Stimulated activated CD4-positive, alpha-beta T cell treated with anti-CD3 and anti-CD28 coated beads, Interleukin-15, amount 100 ng/mL, for 1 hour (primary cell): Measurements from ENCODE around the gene PPP1R15B.
"Not testable (repeated sequence)": the region's sequence is repeated elsewhere in the genome, so short reads cannot be mapped to it uniquely, and the experiment has no call there.

Experiments used
- DNase-seq, 2 donors: peaks; one replicate each; pipeline ENCODE4 v3.0.0-alpha.2; 2020; ENCODE audit warnings: low read depth in 1 of 2, low spot score in 1 of 2

The PPP1R15B gene

DNA sequence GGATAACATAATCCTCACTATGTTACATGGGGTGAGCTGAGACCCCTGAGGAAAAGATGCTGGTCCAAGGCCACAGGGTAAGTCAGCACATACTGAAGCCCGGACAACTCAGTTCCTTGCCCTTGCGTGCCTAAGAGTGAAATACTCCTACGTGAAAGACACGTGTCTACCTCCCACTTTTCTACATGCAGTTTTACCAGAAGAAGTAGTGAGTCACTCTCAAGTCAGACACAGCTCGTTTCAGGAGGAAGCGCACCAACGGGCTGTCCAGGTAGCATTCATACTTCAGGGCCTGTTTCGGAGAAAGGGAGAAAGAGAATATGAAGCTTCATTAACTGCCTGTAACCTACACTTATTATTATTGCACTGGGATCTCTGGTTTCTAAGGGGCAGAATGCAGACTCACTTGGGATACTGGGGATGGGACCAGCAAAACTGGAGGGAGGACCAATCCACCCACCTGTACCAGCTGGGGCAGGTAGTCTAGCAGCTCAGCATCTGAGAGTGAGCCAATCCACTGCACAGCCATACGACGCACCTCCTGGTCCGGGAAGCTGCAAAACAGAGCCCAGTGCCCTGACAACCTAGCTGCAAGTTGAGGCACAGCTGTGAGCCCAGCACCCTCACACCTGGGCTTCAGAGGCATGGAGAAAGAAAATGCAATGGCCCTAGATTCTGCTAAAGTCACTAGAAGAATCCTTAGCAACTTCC, 32.4 kb upstream of the PPP1R15B start:
- no peak for DNase-seq

DNA sequence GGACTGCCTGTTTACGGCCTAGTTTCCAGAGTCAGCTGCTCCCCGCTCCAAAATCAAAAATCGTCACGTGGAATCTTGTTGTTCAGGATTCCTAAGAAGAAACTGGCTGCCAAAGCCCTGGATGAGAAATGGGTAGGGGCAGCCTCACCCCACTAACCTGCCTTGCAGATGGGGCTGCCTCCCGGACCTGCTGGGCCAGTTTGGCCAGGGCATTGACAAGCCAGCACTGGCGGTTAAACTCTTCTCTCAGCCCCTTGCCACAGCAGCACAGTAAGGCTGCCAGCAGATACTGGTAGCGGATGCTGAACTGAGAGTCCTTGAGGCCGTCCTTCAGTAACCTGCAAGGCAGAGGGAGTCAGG, 31.6 kb upstream of the PPP1R15B start:
- no peak for DNase-seq

DNA sequence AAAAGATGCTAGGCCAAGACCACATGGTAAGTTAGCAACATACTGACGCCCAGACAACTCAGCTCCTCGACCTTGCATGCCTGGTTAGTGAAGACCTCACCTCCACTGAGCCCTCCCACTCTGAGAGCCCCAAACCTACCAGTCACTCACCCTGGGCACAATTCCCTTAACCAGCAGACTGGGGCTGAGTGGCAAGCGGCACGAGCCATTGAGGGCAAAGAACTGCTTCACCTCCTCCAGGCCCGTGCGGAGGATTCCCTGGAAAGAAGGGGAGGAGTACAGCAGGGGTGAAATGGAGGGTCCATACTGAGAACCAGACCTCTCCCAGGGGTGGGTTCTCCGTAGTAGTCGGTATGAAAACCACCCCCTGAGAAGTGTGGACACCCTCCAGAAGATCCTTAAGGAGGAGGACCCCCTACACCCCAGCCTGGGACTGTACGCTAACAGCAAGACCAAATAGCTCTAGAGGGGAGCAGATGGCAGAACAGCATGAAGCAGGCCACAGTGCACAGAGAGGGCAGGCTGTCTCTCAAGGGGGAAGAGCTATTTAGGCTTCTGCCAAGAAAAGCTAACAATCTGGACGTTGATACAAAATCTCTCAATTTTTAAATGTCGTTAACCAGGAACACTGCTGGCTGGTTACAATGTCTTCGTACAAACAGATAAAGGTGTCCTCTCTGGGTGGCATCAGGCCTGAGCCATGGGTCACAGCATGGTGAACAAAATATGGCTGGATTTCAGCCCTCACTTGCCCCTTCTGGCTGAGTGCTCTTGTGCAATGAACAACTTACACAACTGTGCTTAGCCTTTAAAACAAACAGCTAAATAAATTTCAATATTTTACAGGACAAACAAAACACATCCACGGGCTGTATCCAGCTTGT, 31.0 kb upstream of the PPP1R15B start:
- DNase-seq = no peak

DNA sequence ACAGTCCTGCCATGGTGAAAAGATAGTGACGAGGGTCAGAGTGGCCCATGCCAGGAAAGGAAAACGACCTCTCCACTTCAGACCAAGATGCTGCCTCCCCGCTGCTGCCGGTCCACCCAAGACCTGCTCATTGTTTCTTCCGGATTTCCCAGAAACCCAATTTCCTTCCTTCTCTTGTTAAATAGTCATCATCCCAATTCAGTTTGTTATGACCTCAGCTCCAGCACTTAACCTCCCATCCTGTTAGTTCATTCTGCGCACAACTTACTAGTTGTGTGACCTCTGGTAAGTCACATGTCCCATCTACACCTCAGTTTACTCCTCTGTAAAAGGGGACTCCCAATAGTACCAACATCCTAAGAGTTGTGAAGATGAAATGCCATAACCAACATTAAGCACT, 29.9 kb upstream of the PPP1R15B start:
- DNase-seq = no peak

DNA sequence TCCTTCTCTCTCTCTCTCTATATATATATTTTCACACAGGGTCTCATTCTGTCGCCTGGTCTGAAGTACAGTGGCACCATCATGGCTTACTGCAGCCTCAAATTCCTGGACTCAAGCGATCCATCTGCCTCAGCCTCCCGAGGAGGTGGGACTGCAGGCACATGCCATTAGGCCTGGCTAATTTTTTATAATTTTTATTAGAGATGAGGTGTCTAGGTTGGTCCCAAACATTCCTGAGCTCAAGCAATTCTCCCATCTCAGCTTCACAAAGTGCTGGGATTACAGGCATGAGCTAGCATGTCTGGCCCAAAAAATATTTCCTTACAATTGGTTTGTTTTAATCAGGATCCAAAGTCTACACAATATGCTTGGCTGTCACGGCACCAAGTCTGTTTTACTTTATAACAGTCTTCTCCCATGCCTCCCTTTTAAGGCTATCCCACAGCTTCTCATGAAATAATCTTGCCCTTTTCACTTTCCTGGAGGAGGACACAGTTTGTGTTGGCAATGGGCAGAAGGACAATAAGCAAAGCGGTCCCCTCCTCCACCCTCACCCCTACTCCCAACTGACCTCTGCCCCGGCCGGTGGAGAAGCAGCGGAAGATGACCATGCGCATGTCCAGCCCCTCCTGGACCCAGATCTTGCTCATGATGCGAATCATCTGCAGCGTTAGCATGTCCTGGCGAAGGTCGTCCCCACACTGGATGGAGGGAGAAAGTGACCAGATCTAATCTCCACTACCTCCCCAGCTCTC, 28.2 kb upstream of the PPP1R15B start:
- no peak for DNase-seq

DNA sequence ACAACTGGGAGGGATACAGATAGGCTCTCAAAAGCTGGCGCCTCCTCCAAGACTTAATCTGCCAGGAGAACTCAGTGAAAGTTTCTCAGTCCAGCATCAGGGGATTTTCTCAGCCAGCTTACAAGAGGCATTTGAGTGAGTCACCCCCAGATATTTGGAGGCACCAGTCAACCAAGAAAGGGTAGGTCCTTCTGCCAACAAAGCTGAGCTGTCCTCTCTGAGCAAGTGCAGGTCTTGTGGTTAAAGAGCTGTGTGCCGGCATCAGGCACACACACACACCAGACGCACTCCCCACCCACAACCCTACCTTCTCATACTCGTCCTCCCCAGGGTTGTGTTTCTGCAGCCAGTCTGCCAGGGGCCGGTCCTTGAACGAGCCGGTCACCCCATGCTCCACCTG, 27.0 kb upstream of the PPP1R15B start:
- no peak for DNase-seq

DNA sequence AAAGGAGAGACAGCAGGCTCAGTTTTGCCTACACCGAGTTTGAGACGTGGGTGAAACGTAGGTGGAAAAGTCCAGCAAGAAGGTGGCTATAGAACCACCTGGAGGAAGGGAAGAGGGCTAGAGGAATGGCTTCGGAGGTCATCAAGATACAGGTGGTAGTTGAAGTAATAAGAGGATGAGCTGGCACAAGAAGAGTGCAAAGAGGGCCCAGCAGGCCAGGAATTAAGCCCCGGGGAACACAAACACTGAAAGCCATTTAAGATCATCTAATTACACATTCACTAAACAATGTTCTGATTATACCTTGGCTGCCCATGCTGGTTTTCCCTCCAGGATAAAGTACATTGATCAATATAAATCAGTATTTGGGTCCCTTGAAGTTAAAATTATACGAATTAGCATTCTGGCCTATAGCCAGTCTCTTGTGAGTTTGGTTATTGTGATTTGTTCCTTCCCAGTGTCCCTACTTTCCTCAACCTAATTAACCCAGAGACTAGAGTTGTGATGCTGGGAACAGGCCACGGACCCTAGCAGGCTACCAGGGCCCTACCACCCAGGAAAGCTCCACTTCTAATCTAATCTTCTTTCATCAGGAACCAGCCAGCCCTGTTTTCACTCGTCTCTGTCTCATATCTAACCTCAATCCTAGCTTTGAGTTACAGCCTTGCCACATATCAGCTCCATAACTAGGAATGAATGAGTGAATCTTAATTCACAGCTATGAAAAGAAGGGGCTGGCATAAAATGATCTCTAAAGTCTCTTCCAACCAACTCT, 26.4 kb upstream of the PPP1R15B start:
- no peak for DNase-seq

DNA sequence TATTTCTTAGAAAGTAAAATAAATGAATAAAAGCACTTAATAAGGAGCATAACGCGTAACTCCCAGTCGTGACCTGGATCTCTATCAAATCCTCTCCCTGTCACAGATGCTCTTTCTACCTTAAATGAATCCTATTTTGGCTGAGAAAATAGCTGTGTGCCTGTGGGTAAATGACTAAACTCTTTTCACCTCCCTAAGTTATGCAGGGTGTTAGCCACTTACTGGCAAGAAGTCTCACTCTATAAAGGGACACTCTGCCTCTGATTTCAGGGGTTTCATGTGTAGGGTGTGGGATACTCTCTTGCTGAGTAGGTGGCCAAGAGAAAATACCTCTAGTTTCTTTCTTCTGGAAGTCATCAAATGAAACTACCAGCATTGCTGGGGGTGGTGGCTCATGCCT, 24.3 kb upstream of the PPP1R15B start:
- DNase-seq = no peak

DNA sequence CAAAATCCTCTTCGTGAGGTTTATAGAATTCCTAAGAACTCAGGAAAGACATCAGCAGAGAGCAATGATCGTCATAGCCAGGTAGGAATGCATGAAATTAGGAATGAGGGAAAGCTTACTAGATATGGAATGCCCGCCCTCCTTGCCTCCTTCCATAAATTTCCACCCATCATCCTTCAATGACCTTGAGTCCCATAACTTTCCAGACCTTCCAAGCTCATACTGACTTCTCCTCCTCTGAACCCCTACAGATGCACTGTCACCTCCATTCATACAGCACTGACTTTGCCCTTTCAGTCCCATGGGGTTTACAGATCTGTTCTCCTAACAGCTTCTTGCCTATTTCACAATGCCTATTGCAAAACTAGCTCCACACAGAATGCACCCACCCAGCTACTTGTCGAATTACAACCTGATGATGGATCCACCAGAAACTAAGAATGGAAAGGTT, 23.8 kb upstream of the PPP1R15B start:
- DNase-seq = no peak

DNA sequence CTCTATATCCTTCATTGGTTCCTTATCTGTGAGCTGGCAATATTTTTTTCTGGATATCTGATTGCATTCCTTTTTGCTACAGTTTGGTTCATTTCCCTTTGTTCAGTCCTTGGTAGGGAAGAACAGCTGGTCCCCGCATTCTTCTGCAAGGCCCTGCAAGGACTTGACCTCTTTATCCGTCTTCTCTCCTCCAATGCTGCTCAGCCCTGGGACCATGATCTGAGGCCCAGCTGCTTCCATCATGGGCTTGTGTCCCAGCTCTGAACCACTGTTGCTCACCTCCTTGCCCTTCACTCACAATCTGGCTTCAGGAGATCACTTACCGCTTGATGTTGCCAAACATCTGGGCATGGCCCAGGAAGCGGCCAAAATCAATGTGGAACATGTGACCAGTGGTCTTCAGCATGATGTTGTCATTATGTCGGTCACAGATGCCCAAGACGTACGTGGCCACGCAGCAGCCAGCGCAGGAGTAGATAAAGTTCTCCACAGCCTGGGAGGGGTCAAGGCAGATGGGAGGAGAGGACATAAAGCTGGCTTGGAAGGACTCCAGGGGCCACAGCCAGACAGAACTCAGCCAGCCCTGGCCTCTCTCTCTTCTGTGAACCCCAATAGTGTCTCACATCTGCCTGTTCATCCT, 22.6 kb upstream of the PPP1R15B start:
- no peak for DNase-seq

DNA sequence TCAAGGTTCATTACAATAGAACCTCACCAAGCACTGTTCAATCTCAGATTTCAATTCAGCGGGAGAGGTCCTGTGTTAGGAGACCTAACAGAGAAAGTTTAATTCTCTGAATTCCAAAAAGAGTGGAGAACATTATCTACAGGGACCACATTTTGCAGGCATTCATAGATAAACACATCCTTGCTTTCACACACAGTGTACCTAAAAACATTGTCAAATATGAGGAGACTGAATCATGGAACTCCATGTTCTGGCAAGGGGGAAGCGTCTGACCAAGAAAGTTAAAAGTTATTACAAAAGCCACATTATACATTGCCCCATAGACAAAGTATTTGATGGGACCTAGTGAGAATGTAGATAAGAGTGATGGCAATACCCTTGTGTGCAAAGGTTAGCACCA, 21.1 kb upstream of the PPP1R15B start:
- DNase-seq = no peak

DNA sequence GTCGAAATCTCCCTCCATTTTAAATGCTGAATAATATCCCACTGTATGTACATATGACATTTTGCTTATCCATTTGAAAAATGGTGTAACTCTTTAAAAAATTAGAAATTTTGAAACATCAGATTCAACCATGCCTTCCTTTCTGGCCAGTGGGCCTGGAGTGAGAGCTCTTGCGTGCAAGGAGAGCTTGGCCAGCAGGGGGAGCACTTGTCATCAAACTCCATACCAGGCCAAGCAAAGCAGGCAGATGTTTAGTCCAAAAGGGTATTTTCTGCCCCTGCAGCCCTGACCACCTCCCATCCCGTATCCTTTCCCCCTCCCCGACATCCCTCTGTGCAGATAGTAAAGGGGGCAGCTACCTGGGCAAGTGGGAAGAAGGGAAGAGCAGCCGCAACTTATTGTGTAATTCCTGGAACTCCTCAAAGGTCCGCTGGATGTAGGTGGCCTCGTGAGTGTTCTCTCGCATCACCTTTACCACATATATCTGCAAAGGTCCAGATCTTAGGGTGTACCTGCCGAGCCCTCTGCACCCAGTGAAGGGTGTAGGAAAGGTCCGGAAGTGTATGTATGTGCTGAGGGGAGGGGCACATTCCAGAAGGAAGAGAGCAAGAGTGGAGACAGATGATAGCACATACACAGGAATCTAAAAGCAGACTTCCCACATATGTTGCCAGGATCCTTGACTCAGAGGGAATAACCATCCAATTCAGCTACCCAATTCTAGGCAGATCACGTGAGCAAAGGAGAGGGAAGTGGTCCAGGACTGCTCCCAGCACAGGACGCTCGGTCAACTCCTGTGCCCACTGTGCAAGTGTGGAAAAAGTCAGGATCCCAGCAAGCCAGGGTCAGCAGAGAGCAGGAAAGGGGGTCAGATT, 19.9 kb upstream of the PPP1R15B start:
- DNase-seq = peak; percentile 46 to 70

DNA sequence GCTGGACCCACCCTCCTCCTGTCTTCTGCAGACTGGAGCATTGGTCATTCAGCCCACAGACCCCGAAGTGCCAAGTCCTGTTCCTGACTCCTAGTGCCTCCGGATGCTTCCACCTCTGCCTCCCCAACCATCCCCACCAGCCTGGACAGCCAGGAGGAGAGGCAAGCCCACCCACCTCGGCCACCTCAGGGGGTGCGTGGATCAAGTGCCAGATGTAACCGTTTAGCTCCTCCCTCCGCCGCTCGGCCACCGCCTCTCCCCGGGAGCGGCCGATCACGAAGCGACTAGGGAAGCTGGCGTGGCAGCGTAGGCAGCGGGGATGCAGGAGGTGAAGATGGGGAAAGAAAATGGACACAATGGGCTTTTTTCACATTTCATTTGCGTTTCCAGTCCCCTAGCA, 18.1 kb upstream of the PPP1R15B start:
- DNase-seq = no peak

DNA sequence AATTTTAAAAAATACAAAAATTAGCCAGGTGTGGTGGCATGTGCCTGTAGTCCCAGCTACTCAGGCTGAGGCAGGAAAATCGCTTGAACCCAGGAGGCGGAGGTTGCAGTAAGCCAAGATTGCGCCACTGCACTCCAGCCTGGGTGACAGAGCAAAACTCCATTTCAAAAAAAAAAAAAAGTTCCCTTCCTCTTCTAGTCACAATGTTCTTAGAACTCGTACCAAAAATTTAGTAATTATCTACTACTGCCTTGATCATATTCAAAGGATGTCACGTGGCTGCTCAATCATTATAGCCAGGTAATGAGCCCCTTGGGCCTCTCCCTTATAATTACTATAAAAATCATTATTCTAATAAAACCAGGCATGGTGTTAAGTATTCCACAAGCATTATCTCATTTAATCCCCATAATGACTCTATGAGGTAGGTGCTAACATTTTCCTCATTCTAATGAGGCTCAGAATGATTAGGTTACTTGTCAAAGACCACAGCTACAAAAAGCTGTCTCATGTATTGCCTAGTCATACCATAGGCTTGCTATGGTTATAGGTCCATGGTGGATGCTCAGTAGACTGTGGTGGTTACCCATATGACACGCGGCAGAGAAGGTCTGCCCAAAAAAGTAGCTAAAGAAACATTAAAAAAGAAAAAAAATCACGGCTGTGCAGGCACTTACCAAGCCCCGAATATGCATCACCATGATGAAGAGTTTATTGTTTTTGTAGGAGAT, 15.5 kb upstream of the PPP1R15B start:
- DNase-seq = no peak

DNA sequence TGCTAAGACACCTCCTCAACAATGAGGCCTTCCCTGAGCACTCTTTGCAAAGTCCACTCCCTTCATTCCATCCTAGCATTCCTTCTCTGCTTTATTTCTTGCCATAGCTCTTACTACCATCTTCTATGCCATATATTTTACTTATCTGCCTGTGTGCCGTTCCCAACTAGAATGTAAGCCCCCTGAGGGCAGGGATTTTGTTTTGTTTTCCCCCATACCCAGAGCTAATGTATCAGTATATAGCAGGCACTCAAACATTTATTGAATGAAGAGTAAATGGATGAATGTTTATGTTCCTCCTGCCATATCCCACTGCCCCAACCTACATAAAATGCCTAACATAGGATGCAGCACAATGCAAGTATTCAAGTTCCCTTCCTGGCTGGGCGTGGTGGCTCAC, 14.9 kb upstream of the PPP1R15B start:
- DNase-seq = no peak

DNA sequence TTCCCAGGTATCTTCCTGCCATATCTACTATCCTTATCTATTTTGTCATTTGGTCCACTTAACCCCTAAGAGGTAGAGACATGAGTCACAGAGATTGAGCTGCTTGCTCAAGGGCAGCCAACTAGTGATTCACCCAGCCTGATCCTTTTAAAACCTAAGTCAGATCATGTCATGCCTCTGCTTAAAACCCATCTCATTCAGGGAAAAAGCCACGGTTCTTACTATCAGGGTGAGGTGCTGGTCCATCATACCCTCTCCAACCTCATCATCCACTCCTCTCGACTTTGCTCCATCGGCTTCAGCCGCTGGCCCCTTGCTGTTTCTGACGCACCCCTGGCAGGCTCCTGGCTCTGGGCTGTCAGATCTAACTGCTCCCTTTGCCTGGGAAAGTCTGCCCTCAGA, 14.4 kb upstream of the PPP1R15B start:
- DNase-seq = no peak

DNA sequence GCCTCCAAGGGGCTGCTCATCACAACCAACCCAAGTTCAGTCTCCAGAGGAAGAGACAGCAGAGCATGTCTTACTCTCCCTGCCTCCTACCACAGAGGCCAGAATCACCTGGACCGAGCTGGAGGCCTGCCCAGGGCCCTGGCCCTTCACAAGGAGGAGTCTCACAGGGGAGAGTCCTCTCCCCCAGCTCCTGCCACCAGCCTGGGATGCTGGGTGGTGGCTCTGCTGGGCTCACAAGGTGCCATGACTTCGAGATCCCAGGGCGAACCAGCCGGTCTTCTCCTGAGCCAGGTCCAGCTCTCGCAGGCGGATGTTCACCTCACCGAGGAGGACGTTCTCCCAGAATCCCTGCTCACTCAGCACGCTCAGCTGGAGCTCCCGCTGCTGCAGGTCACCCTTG, 13.0 kb upstream of the PPP1R15B start:
- no peak for DNase-seq

DNA sequence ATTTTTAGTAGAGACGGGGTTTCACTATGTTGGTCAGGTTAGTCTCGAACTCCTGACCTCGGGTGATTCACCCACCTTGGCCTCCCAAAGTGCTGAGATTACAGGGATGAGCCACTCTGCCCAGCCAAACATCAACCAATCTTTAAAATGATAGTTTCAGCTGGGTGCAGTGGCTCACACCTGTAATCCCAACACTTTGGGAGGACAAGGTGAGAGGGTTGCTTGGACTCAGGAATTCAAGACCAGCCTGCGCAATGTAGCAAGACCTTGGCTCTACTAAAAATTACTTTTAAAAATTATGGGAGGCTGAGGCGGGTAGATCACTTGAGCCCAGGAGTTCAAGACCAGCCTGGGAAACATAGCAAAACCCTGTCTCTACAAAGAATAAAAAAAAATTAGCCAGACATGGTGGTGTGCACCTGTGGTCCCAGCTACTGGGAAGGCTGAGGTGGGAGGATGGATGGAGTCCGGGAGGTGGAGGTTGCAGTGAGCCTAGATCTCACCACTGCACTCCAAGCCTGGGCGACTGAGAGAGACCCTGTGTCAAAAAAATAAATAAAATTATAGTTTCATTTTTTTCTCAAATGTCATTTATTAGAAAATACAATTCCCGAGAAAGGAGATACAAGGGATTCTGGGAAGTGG, 10.6 kb upstream of the PPP1R15B start:
- not testable (repeated sequence) for DNase-seq

DNA sequence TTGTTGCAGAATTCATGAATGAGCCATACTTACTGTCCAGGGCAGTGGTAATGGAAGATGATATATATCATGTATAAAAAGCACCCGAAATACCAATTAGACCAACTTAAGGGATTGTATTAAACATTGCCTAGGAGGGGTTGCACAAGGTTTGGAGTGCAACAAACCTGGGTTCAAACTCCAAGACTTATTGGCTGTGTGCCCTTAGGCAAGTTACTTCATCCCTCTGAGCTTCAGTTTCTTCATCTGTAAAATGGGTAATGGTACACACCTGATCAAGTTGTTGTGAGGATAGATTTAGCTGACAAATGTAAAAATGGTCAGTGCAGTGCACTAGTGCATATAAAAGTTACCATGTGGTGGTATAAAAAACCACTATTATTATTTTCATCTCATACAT, 9.8 kb upstream of the PPP1R15B start:
- no peak for DNase-seq
